HG02852 (cell line): ENCODE measurements around the gene KDM7A.

ENCODE experiments used
- ATAC-seq: cut with Tn5 transposase; IDR thresholded peaks from one replicate; pipeline ENCODE4 v1.9.1; 2021; ENCODE audit warnings: mild to moderate bottlenecking, moderate library complexity; ENCODE audit not compliant: unreplicated experiment

Gene KDM7A

GRCh38 chr7:140059273-140060242 is 117.2 kb downstream of the KDM7A start:
- no peak for ATAC-seq

- ATAC-seq, result no peak
These were observed 118.3 kb downstream of the KDM7A start for GRCh38 chr7:140058517-140058916.

GRCh38 chr7:140057143-140057535 is 119.6 kb downstream of the KDM7A start:
- no peak for ATAC-seq

GRCh38 chr7:140056431-140057142 is 120.2 kb downstream of the KDM7A start:
- ATAC-seq, result no peak

- ATAC-seq, result no peak
These were observed 121.0 kb downstream of the KDM7A start for GRCh38 chr7:140055833-140056232.

GRCh38 chr7:140054751-140055150 is 122.0 kb downstream of the KDM7A start:
- ATAC-seq, result no peak

- ATAC-seq, result peak; percentile 94
These were observed 122.8 kb downstream of the KDM7A start for GRCh38 chr7:140053812-140054539.

GRCh38 chr7:140051820-140052219 is 125.0 kb downstream of the KDM7A start:
- ATAC-seq, result no peak

GRCh38 chr7:140050100-140050499 is 126.7 kb downstream of the KDM7A start:
- ATAC-seq, result no peak

- no peak for ATAC-seq
These were observed 127.3 kb downstream of the KDM7A start for GRCh38 chr7:140049339-140050024.

- ATAC-seq, result no peak
These were observed 127.8 kb downstream of the KDM7A start for GRCh38 chr7:140048989-140049338.

GRCh38 chr7:140048138-140048537 is 128.6 kb downstream of the KDM7A start:
- ATAC-seq, result no peak

- ATAC-seq, result no peak
These were observed 129.6 kb downstream of the KDM7A start for GRCh38 chr7:140047197-140047596.

GRCh38 chr7:140045697-140046096 is 131.1 kb downstream of the KDM7A start:
- ATAC-seq, result no peak

GRCh38 chr7:140044251-140044650 is 132.5 kb downstream of the KDM7A start:
- no peak for ATAC-seq

- ATAC-seq, result no peak
These were observed 134.5 kb downstream of the KDM7A start for GRCh38 chr7:140042386-140042670.

GRCh38 chr7:140041659-140042385 is 135.0 kb downstream of the KDM7A start:
- ATAC-seq, result no peak

GRCh38 chr7:140039896-140040295 is 136.9 kb downstream of the KDM7A start:
- ATAC-seq, result no peak

- no peak for ATAC-seq
These were observed 137.7 kb downstream of the KDM7A start for GRCh38 chr7:140039066-140039465.

GRCh38 chr7:140036224-140036962 is 140.4 kb downstream of the KDM7A start:
- peak; percentile 68 for ATAC-seq
